NCI-H69 (cell line): ENCODE data around the gene SIX3.

Experiments
- DNase-seq: peaks from one replicate; lab custom pipeline; 2025; lab: John Stamatoyannopoulos, UW

SIX3 gene

DNA sequence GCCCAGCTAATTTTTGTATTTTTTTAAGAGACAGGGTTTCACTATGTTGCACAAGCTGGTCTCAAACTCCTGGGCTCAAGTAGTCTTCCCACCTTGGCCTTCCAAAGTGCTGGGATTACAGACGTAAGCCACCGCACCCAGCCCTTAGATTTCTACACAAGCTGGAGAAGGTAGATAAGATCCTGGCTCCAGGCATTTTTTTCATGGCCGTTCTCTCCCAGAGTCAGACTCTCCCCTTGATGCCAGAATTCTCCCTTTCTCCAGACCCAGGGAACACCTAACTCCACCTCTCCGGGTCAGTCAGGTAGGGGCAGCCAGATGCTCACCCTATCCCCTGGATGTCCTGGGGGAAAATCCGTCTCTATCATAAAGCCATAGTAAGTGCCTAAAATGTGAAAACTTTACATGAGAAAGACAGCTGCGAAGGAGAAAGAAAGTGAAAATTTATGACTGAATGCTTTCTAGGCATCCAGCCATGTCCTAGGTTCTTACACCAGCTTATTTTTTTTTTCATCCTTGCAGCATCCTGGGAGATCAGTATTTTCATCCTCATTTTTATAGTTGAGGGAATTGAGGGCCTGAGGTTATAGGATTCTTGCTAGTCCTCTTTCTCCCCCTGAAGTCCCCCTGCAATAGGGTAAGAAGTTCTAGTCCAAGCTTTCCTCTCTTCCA is 16.3 kb downstream of the SIX3 start:
- no peak for DNase-seq

DNA sequence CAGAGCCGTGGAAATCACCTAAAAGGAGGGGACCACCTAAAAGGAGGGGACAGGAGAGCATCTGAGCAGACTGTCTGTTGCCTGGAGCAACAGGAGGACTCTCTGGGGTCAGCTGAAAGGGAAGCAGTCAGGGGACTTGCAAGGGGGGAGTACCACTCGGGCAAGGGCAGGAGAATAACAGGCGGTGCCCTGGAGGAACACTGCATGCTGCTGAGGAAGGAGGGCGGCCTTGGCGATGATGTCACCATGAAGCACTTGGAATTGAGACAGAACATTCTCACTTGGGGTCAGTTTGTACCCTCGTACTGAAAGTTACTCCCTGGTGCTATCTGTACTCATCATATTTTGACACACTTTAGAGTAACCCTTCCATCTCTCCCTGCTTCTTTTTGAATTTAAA is 18.4 kb downstream of the SIX3 start:
- no peak for DNase-seq

DNA sequence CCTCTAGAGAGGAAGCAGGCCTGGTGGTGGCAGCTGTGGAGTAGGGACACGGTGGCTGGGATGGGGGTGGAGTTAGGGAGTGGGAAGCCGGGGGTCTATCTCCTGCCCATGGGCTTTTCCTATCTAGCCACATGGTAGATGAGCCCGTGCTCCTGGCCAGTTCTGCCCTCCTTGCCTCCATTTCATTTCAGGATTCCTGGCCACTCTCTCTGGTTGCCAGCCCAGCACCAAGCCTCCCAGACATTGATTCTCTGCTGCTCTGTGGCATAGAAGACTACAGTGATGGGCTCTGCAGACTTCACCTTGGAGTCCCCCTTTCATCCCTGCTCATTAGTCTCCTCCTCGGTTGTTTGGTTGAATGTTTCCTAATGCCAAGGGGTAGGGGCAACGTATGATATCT is 19.4 kb downstream of the SIX3 start:
- DNase-seq = no peak

GRCh38 chr2:44962176-44962695 is 20.7 kb downstream of the SIX3 start:
- DNase-seq = no peak

DNA sequence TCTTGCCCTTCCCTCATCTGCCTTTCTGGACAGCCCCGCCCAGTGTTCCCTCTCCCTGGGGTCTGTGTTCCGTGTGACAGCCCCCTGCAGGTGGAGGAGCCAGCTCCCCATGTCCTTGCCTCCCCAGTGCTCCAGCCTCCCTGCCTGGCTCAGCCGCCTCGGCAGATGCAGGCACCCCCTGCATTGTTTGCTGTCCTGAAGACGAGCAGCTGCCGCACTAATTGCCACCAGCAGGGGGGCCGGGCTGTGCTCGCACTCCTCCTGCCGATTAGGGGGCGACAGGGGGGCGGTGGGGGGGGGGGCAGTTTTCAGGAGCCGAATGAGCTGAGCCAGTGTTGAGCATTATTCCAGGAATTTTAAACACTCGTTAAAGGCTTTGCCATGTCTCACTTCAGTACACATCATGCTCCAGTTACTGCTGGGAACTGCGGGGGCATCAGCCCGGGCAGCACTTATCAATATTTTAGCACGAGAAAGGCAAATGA is 23.3 kb downstream of the SIX3 start:
- DNase-seq = peak; percentile 92

GRCh38 chr2:44965684-44966083 is 24.2 kb downstream of the SIX3 start:
- no peak for DNase-seq

DNA sequence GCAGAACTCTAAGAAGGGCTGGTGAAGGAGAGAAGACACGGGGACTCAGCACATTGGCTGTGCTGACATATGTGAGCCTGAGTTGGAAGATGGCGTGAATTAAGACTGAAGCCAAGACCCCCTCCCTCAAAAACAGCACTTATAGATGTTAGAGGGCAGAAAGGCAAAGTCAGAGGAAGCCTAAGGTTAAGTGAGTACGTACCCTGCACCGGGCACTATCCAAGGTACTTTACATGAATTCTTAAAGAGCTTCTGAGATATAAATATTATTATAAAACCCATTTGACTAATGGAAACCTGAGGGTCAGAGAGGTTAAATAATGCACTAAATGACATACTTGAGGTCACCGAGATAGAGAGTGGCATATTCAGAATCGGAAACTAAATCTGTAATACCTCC is 25.6 kb downstream of the SIX3 start:
- DNase-seq = no peak

DNA sequence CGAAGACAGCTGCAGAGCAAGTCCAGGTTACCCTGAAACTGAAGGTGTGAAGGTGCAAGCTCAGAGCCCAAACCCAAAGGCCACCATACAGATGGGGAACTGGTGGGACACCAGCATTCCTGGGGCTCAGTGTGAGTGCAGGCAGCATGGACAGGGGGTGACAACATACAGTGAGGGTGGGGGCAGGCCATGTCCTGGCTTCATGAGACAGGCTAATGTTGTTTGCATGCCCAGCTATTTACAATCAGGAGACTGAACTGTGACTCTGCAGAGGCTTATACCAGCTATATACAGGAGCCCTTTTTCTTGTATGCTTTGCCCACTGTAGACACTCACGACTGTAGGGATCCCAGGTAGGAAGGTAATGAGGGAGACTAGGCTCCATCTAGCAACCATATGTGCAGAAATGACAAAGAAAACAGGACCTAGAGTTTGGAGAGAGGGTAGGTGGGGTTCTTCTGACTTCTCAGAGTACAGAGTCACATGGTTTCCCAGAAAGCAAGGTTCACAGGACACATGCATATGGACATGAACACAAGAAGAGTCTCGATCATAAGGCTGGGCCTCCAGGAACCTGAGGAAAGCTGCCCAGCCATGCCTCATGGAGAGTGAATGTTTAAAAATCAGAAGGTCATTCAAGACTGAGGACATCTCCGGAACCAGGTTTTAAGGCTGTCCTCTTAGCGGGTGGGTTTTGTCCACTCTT is 26.4 kb downstream of the SIX3 start:
- DNase-seq = no peak

DNA sequence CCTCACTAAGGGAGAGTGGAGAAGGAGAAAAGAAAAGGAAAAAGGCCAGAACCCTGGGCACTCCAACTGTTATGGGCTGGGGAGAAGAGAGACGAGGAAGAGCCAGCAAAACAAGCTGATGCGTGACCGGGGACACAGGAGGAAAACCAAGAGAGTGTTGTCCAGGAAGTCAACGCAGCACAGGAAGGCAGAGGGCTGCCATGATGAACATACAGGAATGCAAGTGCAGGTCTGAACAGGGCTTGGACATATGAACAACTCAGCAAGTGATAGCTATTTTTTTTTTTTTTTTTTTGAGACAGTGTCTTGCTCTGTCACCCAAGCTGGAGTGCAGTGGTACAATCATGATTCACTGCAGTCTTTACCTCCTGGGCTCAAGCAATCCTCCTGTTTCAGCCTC is 28.4 kb downstream of the SIX3 start:
- no peak for DNase-seq

- no peak for DNase-seq
Observed at GRCh38 chr2:44970846-44971450, 29.4 kb downstream of the SIX3 start.

GRCh38 chr2:44972771-44973535 is 31.5 kb downstream of the SIX3 start:
- peak; percentile 83 for DNase-seq

GRCh38 chr2:44974064-44974715 is 32.7 kb downstream of the SIX3 start:
- peak; percentile 92 for DNase-seq

DNA sequence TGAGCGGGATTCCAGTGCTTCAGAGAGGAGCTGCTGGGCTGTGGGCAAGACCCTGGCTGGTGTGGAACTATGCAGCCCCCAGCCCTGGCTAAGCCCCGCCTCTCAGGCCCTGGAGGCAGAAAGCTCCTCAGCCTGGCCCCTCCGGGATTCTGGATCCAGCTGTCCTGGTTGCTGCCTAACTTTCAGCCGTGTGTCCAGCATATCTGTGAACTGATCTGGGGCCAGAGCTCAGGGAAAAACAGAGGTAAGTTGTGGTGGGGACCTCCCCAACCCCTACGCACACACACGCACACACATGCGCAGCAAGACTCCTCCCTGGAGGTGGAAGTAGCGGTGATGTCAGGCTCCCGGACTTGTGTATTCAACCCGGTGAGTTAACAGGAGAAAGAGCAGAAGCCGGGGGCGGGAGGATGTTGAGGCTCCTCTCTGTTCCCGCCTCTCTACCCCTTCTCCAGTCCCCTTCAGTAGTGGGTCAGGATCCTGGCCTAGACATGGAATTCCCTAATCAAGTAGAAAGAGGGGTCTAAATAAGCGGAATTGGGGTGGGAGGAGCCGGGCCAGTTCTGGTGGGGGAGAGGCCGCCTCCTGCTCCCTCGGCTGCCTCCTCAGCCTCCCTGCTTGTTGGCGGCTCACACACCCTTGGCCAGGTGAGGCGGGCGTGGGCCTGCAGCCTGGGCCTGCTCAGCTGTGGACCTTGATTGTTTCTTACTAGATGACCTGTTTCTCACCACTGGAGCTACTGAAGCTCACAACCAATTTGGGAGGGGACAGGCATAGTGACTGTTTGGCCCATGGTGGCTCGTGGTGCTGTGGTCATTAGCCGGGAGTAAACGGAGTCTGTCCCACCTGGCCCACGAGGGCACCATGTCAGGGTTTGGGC is 34.3 kb downstream of the SIX3 start:
- DNase-seq = no peak

DNA sequence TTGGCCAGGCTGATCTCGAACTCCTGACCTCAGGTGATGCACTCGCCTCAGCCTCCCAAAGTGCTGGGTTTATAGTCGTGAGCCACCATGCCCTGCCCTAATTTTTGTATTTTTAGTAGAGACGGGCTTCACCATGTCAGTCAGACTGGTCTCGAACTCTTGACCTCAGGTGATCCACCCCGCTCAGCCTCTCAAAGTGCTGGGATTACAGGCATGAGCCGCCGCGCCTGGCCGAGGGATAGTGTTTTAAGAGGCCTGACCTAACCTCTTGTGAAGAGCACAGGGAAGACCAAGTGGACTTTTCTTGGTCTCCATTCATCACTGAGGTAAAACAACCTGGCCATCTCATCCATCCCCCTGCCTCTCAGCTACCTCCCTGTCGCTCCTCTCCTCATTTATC is 38.1 kb downstream of the SIX3 start:
- no peak for DNase-seq

GRCh38 chr2:44980751-44981713 is 39.5 kb downstream of the SIX3 start:
- DNase-seq = no peak

GRCh38 chr2:44981714-44982108 is 40.2 kb downstream of the SIX3 start:
- DNase-seq = peak; percentile 78

DNA sequence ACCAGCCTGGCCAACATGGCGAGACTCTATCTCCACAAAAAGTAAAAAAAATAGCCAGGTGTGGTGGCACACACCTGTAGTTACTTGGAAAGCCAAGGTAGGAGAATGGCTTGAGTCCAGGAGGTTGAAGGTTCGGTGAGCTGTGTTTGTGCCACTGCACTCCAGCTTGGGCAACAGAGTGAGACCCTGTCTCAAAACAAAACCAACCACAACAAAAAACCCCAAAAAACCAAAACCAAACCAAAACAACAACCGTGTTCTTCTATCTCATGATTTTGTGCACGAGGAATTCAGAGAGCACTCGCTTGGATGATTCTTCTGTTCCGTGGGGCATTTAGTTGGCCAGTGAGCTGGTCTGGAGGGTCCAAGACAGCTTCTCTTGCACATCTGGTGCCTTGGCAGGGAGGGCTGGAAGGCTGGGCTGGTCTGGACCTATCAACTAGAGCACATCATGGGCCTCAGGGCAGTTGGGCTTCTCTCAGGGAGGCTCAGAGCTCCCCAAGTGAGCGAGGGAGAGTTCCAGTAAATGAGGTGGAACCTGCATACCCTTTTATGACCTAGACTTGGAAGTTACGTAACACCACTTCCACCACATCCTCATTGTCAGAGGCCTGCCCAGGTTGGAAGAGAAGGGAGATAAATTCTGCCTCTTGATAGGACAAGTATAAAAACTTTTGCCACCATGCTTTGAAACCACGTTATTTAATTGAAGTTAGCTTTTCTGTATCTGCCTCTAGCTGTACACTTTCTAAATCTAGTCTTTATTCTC is 42.5 kb downstream of the SIX3 start:
- DNase-seq = no peak

GRCh38 chr2:44989176-44989575 is 47.7 kb downstream of the SIX3 start:
- no peak for DNase-seq

GRCh38 chr2:44994377-44994776 is 52.9 kb downstream of the SIX3 start:
- DNase-seq = no peak
